Panc1 (cell line): ENCODE measurements around the gene NR5A2.

Source experiments
- POLR2AphosphoS5 ChIP-seq: IDR thresholded peaks from 2 replicates; pipeline ENCODE4 v1.6.1; 2012; ENCODE audit warnings: mild to moderate bottlenecking, low read depth, low read length, moderate library complexity
- TF ChIP-seq, protein P1 (sequence below): fragments of 450-650 bp; IDR thresholded peaks from 2 replicates; pipeline ENCODE4 v1.5.1; 2017; ENCODE audit warnings: mild to moderate bottlenecking

- no peak for TF ChIP-seq POLR2AphosphoS5
- TF ChIP-seq, protein P1, sequence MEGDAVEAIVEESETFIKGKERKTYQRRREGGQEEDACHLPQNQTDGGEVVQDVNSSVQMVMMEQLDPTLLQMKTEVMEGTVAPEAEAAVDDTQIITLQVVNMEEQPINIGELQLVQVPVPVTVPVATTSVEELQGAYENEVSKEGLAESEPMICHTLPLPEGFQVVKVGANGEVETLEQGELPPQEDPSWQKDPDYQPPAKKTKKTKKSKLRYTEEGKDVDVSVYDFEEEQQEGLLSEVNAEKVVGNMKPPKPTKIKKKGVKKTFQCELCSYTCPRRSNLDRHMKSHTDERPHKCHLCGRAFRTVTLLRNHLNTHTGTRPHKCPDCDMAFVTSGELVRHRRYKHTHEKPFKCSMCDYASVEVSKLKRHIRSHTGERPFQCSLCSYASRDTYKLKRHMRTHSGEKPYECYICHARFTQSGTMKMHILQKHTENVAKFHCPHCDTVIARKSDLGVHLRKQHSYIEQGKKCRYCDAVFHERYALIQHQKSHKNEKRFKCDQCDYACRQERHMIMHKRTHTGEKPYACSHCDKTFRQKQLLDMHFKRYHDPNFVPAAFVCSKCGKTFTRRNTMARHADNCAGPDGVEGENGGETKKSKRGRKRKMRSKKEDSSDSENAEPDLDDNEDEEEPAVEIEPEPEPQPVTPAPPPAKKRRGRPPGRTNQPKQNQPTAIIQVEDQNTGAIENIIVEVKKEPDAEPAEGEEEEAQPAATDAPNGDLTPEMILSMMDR = no peak
These were observed 134.3 kb downstream of the NR5A2 start for GRCh38 chr1:200161801-200162200.
